Hepatocyte (in vitro differentiated cells): ENCODE measurements around the gene MEIOC. TPM values are rescaled to one million over a fixed set of nuclear protein-coding genes. Genes with fewer than 3 reads are reported as not detected.

Experiments used
- DNase-seq: peaks from one replicate; pipeline ENCODE4 v3.0.0-alpha.2; 2016; ENCODE audit warnings: low spot score
- H2AFZ ChIP-seq: fragments of 200-600 bp; sonication (generic); 2 replicates; pipeline ENCODE4 v1.6.0; 2016; ENCODE audit warnings: antibody characterized with exemption, mild to moderate bottlenecking
- H3K27ac ChIP-seq: fragments of 200-600 bp; sonication (generic); 2 replicates; pipeline ENCODE4 v1.5.1; 2016; ENCODE audit warnings: mild to moderate bottlenecking
- H3K27me3 ChIP-seq: fragments of 200-600 bp; sonication (generic); 2 replicates; pipeline ENCODE4 v1.6.1; 2016
- H3K36me3 ChIP-seq: fragments of 200-600 bp; sonication (generic); replicated peaks from 2 replicates; pipeline ENCODE4 v1.5.1; 2016; ENCODE audit warnings: low read depth; ENCODE audit not compliant: insufficient read depth
- H3K4me1 ChIP-seq: fragments of 200-600 bp; sonication (generic); 2 replicates; pipeline ENCODE4 v1.5.1; 2016; ENCODE audit warnings: mild to moderate bottlenecking, moderate library complexity; ENCODE audit not compliant: insufficient read depth
- H3K4me2 ChIP-seq: fragments of 200-600 bp; sonication (generic); 2 replicates; pipeline ENCODE4 v1.6.0; 2016
- H3K4me3 ChIP-seq: fragments of 200-600 bp; sonication (generic); 2 replicates; pipeline ENCODE4 v1.5.1; 2016; ENCODE audit warnings: mild to moderate bottlenecking
- H3K79me2 ChIP-seq: fragments of 200-600 bp; sonication (generic); 2 replicates; pipeline ENCODE4 v1.6.0; 2017; ENCODE audit warnings: mild to moderate bottlenecking
- H3K9me2 ChIP-seq: fragments of 200-600 bp; sonication (generic); replicated peaks from 2 replicates; pipeline ENCODE4 v1.6.0; 2017; ENCODE audit warnings: mild to moderate bottlenecking; ENCODE audit not compliant: insufficient read depth
- H3K9me3 ChIP-seq: fragments of 200-600 bp; sonication (generic); 2 replicates; pipeline ENCODE4 v1.5.1; 2016; ENCODE audit warnings: low read depth, mild to moderate bottlenecking
- H4K20me1 ChIP-seq: fragments of 200-600 bp; sonication (generic); 2 replicates; pipeline ENCODE4 v1.6.0; 2016; ENCODE audit warnings: mild to moderate bottlenecking; ENCODE audit not compliant: insufficient read depth, poor library complexity, severe bottlenecking
- CTCF ChIP-seq: fragments of 200-600 bp; sonication (generic); IDR thresholded peaks from 2 replicates; pipeline ENCODE4 v1.5.1; 2016; ENCODE audit warnings: antibody characterized with exemption, mild to moderate bottlenecking; ENCODE audit not compliant: poor library complexity
- EZH2 ChIP-seq: fragments of 200-600 bp; sonication (generic); IDR thresholded peaks from 2 replicates; pipeline ENCODE4 v1.6.1; 2016; ENCODE audit warnings: antibody characterized with exemption, mild to moderate bottlenecking, borderline replicate concordance
- EZH2phosphoT487 ChIP-seq: fragments of 200-600 bp; sonication (generic); IDR thresholded peaks from one replicate; pipeline ENCODE4 v1.6.1; 2018; ENCODE audit warnings: antibody characterized with exemption, mild to moderate bottlenecking, low read depth, moderate library complexity; ENCODE audit not compliant: unreplicated experiment, severe bottlenecking
- WGBS: methylation state at CpG from one replicate; pipeline ENCODE4 v1.1.6; 2016; ENCODE audit warnings: low lambda C conversion rate; ENCODE audit errors: missing lambda C conversion rate; 5-methylcytosine and 5-hydroxymethylcytosine counted together
- polyA plus RNA-seq: library from polyadenylated mRNA; unstranded; fragments of >200 nt; fragmentation: Nextera tagmentation; extraction: Ambion mirVana; gene quantifications from 2 replicates; pipeline ENCODE4 v1.2.1, GENCODE V29; 2016
- total RNA-seq: library from RNA; depleted of rRNA; stranded (reverse); fragments of >200 nt; gene quantifications from 2 replicates; pipeline ENCODE4 v1.2.3, GENCODE V29; 2014

The MEIOC gene
- total and polyA plus RNA-seq, 2 experiments from 2014 or later = 0.13 to 0.18 TPM

GRCh38 chr17:44642834-44643233 is 13.4 kb upstream of the MEIOC start:
- TF ChIP-seq EZH2 = no peak
- TF ChIP-seq EZH2phosphoT487 = no peak
- Histone ChIP-seq H3K27ac (no peak overlapping the region), H2AFZ (no peak overlapping the region), H3K79me2 (no peaks in the 10 kb centered on the region), H3K36me3 (no peaks in the 10 kb centered on the region), H3K9me2 (no peaks in the 10 kb centered on the region), H3K4me2 (no peak overlapping the region), H3K4me1 (no peaks in the 10 kb centered on the region), H3K9me3 (no peaks in the 10 kb centered on the region), H3K4me3 (no peak overlapping the region), H4K20me1 (no peaks in the 10 kb centered on the region), H3K27me3 (no peaks in the 10 kb centered on the region)
- 65% methylated on average over 7 of the region's 7 CpGs for WGBS
- DNase-seq = no peak

GRCh38 chr17:44645341-44645740 is 10.9 kb upstream of the MEIOC start:
- no peaks in the 10 kb centered on the region for H3K9me2 ChIP-seq
- H3K27me3 ChIP-seq = peaks cover 3% of the 10 kb centered on the region
- H4K20me1 ChIP-seq = no peaks in the 10 kb centered on the region
- H3K36me3 ChIP-seq = no peaks in the 10 kb centered on the region
- H2AFZ ChIP-seq = no peak overlapping the region
- H3K4me2 ChIP-seq = no peak overlapping the region
- H3K4me3 ChIP-seq = no peak overlapping the region
- WGBS = 91% methylated on average over 12 of the region's 12 CpGs
- no peaks in the 10 kb centered on the region for H3K79me2 ChIP-seq
- no peaks in the 10 kb centered on the region for H3K9me3 ChIP-seq
- H3K4me1 ChIP-seq = no peaks in the 10 kb centered on the region
- no peak for TF ChIP-seq EZH2phosphoT487
- no peak for TF ChIP-seq EZH2
- H3K27ac ChIP-seq = no peak overlapping the region
- DNase-seq = no peak

- H4K20me1 ChIP-seq = no peaks in the 10 kb centered on the region
- TF ChIP-seq CTCF = no peak
- TF ChIP-seq EZH2phosphoT487 = no peak
- no peak for TF ChIP-seq EZH2
- H3K79me2 ChIP-seq = no peaks in the 10 kb centered on the region
- H3K9me2 ChIP-seq = no peaks in the 10 kb centered on the region
- no peak overlapping the region for H3K4me2 ChIP-seq
- peaks cover 3% of the 10 kb centered on the region for H3K27me3 ChIP-seq
- H3K36me3 ChIP-seq = no peaks in the 10 kb centered on the region
- H3K27ac ChIP-seq = no peak overlapping the region
- no peak for DNase-seq
- no peaks in the 10 kb centered on the region for H3K4me1 ChIP-seq
- WGBS = 96% methylated on average over 4 of the region's 4 CpGs
- H3K9me3 ChIP-seq = no peaks in the 10 kb centered on the region
- H3K4me3 ChIP-seq = no peak overlapping the region
- H2AFZ ChIP-seq = no peak overlapping the region
Measured at GRCh38 chr17:44646280-44646679, 10.0 kb upstream of the MEIOC start.

- TF ChIP-seq CTCF (no peak), EZH2 (no peak), EZH2phosphoT487 (no peak)
- DNase-seq = no peak
- H3K27me3 ChIP-seq = peaks cover 3% of the 10 kb centered on the region
Measured at GRCh38 chr17:44647736-44648135, 8.5 kb upstream of the MEIOC start.

GRCh38 chr17:44648963-44649362 is 7.3 kb upstream of the MEIOC start:
- 83% methylated on average over 2 of the region's 2 CpGs for WGBS
- Histone ChIP-seq H4K20me1 (no peaks in the 10 kb centered on the region), H3K27ac (no peak overlapping the region), H3K9me3 (no peaks in the 10 kb centered on the region), H3K9me2 (no peaks in the 10 kb centered on the region), H3K4me3 (no peak overlapping the region), H3K36me3 (no peaks in the 10 kb centered on the region), H3K79me2 (no peaks in the 10 kb centered on the region), H2AFZ (no peak overlapping the region), H3K4me1 (no peaks in the 10 kb centered on the region), H3K27me3 (peaks cover 3% of the 10 kb centered on the region), H3K4me2 (no peak overlapping the region)
- no peak for DNase-seq
- TF ChIP-seq CTCF (no peak), EZH2 (no peak), EZH2phosphoT487 (no peak)

More at GRCh38 chr17:44647736-44648135, 8.5 kb upstream of the MEIOC start:
- Histone ChIP-seq H3K79me2 (no peaks in the 10 kb centered on the region), H2AFZ (no peak overlapping the region), H3K36me3 (no peaks in the 10 kb centered on the region), H4K20me1 (no peaks in the 10 kb centered on the region), H3K4me2 (no peak overlapping the region), H3K4me1 (no peaks in the 10 kb centered on the region), H3K9me2 (no peaks in the 10 kb centered on the region), H3K9me3 (no peaks in the 10 kb centered on the region), H3K27ac (no peak overlapping the region), H3K4me3 (no peak overlapping the region)
